ENCODE measurements around the gene STUB1. TPM values are rescaled to one million over a fixed set of nuclear protein-coding genes. Genes with fewer than 3 reads are reported as not detected.

The STUB1 gene
- total and polyA plus RNA-seq, 2 donors (not counting 1 experiment from before 2014, with no cell fraction given) = 94.3 to 116 TPM

DNA sequence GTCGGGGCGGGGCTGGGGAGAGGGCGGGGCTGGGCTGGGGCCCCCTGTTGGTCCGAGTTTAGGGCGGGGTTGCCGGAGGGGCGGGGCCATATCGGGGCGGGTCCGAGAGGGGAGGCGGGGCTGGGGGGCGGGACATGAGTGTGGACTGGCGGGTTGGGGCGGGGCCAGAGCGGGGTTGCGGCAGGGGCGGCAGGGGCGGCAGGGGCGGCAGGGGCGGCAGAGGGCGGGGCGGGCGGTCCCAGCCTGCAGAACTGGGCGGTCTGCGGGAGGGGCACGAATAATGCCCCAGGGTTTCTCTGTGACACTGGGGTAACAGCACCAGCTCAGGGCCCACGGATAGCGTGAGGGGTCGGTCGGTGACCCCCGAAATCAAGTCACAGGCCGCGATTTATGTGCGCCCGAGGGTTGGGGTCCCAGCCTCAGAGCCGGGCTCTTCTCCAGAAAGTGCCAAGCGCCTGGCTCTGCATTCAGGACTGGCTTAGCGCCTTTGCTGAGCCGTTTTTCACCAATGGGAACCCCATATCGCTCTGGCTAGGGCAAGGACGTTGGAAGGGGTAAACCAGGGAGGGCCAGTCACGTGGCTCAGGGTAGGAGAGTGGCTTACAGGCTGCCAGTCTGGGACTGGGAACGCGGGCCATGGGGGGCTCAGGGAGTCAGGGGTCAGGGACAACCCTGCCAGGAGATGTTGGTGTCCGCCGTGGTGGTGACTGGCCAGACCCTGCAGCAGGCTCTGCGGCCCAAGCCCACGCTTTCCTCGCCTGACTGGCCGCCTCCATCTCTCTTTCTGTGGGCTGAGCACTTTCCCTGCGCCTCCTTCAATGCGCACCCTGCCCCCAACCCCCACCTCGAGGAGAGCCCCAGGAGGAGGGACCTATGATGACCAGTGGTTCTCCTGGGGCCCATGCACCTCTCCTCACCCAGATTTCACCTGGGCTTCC is 42.9 kb upstream of the STUB1 start:
- H3K27me3 ChIP-seq (replicated peaks in 1 of 4; ENCODE audit: control extremely low read depth in 1 of 4, control insufficient read depth in 3 of 4, insufficient read depth in 4 of 4, low read length in 3 of 4) = no peaks in the 10 kb centered on the region
- WGBS (ENCODE audit: insufficient coverage) = 24% methylated on average over 47 of the region's 53 CpGs
- H3K9ac ChIP-seq (ENCODE audit: low read length) = peak overlapping the region; percentile 91
- ATAC-seq (ENCODE audit: low read depth) = peak; percentile 70
- POLR2A ChIA-PET = interaction anchor here (0.5 to 1.8 kb wide), 8 partner anchors 13 to 404 kb away, joined by 3 to 6 read pairs (median 4); partner anchors contain the start of genes NHLRC4 and RHOT2
- H2AFZ ChIP-seq (ENCODE audit: insufficient read depth, low read depth, low read length, poor library complexity, severe bottlenecking) = peak overlapping the region; percentile 83
- no peak for DNase-seq
- no peak for TF ChIP-seq CTCF (IDR thresholded peaks at IDR 0.05)
- no peak for TF ChIP-seq EZH2 (IDR thresholded peaks at IDR 0.05; ENCODE audit: borderline replicate concordance, insufficient read depth, low read depth, low read length, poor library complexity, severe bottlenecking)
- H3K79me2 ChIP-seq (ENCODE audit: control insufficient read depth, insufficient read depth, low read length) = peaks cover 11% of the 10 kb centered on the region
- peak overlapping the region in 1 of 2 donors; percentile 83 for H3K27ac ChIP-seq (ENCODE audit: low read length in 2 of 2)
- Mint-ChIP-seq H3K4me1 (peaks cover 23% of the 10 kb centered on the region), H3K9me3 (ENCODE audit: insufficient read depth) (no peaks in the 10 kb centered on the region), H3K27ac (peak overlapping the region; percentile 98), H3K4me3 (peak overlapping the region; percentile 98), H3K27me3 (no peaks in the 10 kb centered on the region)
- H3K9me3 ChIP-seq (ENCODE audit: control extremely low read depth in 1 of 3, control insufficient read depth in 2 of 3, insufficient read depth in 1 of 3, low read length in 2 of 3) = no peaks in the 10 kb centered on the region
- H3K4me3 ChIP-seq (ENCODE audit: control extremely low read depth in 1 of 5, extremely low read depth in 1 of 5, insufficient read depth in 1 of 5, low read depth in 2 of 5, low read length in 4 of 5) = peak overlapping the region in 4 of 5 experiments; percentile 84 to 95 (median 86)
- peaks cover 14 to 45% of the 10 kb centered on the region in 2 donors for H3K4me1 ChIP-seq (ENCODE audit: control insufficient read depth in 2 of 2, insufficient read depth in 2 of 2, low read length in 2 of 2)
- H3K4me2 ChIP-seq (replicated peaks; ENCODE audit: low read depth, low read length, poor library complexity, severe bottlenecking) = peak overlapping the region; percentile 94
- intact Hi-C loops (cut with micrococcal nuclease) = loop anchor here (1.0 kb wide), 1 partner anchor 23 kb away; no protein-coding TSS in a partner anchor
- peaks cover 13% of the 10 kb centered on the region for H4K20me1 ChIP-seq (ENCODE audit: control insufficient read depth, insufficient read depth, low read length, poor library complexity, severe bottlenecking)
- CTCF ChIA-PET = interaction anchor here (1.5 to 1.6 kb wide), 4 partner anchors 11 to 27 kb away, joined by 3 to 6 read pairs (median 6); partner anchors contain the start of gene WDR90
- H3K36me3 ChIP-seq (replicated peaks in 1 of 2; ENCODE audit: control extremely low read depth in 1 of 2, control insufficient read depth in 1 of 2, extremely low read depth in 1 of 2, insufficient read depth in 2 of 2, low read length in 1 of 2) = peaks cover 0 to 3% of the 10 kb centered on the region in 2 experiments

Measured in B cell (primary cell).